GM21737 (cell line): ENCODE measurements around the gene PRPF31.
A peak's percentile ranks its signal among the peaks of the same experiment; 100 is the strongest.

Experiments
- ATAC-seq: cut with Tn5 transposase; IDR thresholded peaks from one replicate; pipeline ENCODE4 v1.9.1; 2021; ENCODE audit warnings: mild to moderate bottlenecking, moderate library complexity; ENCODE audit not compliant: unreplicated experiment

Gene PRPF31

GRCh38 chr19:54106716-54107115 lies 8.8 kb upstream of the PRPF31 start:
- no peak for ATAC-seq

- no peak for ATAC-seq
Observed at GRCh38 chr19:54107876-54108490, 7.6 kb upstream of the PRPF31 start.

- ATAC-seq, result no peak
Observed at GRCh38 chr19:54108496-54108895, 7.1 kb upstream of the PRPF31 start.

DNA sequence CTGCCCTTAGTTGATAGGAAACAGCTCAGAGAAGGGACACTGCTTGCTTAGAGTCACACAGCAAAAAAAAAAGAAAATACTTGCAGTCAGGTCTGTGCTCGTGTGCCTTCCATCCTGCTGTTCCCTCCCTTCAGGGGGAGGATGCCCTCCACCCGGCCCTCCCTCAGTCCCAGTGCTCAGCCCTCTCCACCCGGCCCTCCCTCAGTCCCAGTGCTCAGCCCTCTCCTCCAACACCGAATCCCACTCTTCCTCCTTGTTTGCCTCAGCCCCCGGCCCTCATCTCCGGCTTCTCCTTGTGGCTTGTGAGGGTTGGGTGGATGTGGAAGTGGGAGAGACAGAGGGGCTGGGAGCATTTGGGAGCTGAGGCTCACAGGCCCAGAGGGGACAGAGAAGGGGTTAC lies 5.9 kb upstream of the PRPF31 start:
- ATAC-seq, result no peak

GRCh38 chr19:54114340-54115108 lies 1.0 kb upstream of the PRPF31 start:
- ATAC-seq, result peak; percentile 33

DNA sequence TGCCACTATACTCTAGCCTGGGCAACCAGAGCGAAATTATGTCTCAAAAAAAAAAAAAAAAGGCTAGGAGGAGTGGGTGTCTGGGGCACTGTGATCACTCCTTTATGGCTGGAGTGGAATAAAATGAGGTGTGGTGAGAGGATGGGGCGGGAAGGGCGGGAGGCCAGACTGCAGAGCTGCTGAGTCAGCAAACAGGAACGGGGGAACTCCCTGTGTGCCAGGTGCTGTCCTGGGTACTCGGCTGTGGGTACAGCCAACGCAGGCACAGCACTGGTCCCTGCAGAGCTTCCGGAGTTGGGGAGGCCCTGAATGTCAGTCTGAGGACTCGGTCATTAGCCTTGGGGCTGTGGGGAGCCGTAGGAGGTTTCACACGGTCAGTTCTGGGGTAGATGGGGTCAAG lies 5.7 kb downstream of the PRPF31 start:
- no peak for ATAC-seq

DNA sequence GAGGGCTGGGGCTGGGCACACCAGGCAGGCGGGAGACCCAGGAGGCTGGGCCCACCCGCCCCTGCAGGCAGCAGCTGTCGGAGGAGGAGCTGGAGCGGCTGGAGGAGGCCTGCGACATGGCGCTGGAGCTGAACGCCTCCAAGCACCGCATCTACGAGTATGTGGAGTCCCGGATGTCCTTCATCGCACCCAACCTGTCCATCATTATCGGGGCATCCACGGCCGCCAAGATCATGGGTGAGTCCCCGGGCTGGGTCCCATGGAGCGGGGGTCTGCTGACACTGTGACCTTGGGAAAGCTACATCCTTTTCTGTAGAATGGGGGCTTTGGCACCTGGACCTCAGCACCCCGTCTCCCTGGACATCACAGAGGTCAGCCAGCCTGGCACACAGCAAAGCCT lies 8.1 kb downstream of the PRPF31 start:
- no peak for ATAC-seq

- no peak for ATAC-seq
Observed at GRCh38 chr19:54124393-54124792, 8.8 kb downstream of the PRPF31 start.

GRCh38 chr19:54125713-54126112 lies 10.2 kb downstream of the PRPF31 start:
- no peak for ATAC-seq

DNA sequence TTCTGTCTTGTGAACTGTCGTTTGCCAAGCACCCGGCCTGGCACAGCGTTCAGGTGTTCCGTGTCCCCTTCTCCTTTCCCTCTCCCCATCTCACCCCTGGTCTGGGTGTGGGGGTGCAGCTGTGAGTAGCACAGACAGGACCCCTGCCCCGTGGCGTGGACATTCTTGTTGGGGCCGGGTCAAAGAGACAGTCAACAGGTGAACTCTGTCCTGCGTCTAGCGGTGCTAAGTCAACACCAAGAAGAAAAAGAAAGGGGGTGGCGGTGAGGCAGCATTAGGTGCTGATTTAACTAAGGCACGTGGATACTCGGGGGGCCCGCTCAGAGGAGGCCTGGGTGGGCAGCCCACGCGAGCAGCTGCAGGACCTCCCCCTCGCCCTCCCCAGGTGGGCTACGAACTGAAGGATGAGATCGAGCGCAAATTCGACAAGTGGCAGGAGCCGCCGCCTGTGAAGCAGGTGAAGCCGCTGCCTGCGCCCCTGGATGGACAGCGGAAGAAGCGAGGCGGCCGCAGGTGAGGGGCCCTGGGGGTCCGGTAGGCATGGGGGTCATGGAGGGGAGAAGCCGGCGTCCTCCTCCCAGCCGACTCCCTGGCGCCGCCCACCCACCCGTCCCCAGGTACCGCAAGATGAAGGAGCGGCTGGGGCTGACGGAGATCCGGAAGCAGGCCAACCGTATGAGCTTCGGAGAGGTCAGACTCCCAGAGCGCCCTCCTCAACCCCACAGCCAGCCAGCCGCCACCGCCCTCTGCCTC lies 12.3 kb downstream of the PRPF31 start:
- no peak for ATAC-seq

DNA sequence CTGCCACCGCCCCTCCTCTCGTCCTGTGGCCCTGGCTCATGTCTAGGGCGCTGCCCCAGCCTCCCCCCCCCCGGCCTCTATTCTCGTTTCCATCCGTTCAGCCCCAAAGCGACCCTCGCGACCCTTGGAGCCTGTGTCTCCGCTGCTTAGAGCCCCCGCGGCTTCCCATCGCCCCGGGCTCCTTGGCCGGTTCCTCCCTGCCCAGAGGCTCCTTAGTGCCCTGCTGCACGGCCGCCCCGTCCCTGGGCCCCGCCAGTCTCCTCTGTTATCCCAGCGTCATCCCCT lies 12.8 kb downstream of the PRPF31 start:
- no peak for ATAC-seq

GRCh38 chr19:54128796-54129616 lies 13.5 kb downstream of the PRPF31 start:
- ATAC-seq, result no peak

DNA sequence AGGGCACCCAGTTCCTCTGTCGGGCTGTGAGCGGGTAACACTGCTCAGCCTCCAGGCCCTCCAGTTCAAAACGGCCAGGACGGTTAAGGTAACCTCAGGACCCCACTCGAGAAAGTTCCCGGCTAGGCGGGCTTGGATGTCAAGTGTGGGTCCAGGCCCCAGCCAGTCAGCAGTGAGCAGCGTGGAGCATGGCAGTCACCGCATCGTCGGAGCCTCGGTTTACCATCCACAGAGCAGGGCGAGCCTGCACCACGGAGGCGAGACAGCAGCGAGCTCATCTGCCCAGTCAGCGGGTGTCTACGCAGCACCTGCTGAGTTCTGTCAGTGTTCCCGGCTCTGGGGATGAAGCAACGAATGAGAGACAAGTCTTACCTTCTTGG lies 14.1 kb downstream of the PRPF31 start:
- ATAC-seq, result no peak

DNA sequence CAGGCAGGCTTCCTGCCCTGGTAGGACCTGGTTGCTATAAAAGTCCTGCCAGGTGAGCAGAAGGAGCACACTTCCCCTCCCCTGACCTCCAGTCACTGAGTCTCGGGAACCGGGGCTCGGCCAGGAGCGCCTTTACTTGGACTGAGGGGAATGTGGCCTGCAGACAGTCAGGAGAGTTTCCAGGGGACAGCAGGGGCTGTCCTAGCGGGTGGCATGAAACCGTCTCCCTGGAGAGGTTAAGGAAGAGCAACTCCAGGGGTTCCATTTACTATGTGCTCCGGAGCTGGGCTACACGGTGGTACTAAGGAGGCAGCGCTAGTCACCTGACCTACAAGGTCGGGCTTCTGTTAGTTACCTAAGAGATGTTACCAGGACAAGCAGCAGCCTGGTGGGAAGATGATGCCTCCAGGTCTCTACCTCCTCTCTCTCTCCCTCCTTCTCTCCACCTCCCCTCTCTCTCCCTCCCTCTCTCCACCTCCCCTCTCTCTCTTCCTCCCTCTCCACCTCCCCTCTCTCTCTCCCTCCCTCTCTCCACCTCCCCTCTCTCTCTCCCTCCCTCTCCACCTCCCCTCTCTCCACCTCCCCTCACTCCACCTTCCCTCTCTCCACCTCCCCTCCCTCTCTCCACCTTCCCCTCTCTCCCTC lies 17.9 kb downstream of the PRPF31 start:
- no peak for ATAC-seq

- no peak for ATAC-seq
Observed at GRCh38 chr19:54133957-54134590, 18.5 kb downstream of the PRPF31 start.

GRCh38 chr19:54136086-54136863 lies 20.7 kb downstream of the PRPF31 start:
- ATAC-seq, result peak; percentile 0

- peak; percentile 72 for ATAC-seq
Observed at GRCh38 chr19:54136864-54137698, 21.5 kb downstream of the PRPF31 start.

GRCh38 chr19:54137699-54138488 lies 22.3 kb downstream of the PRPF31 start, which contains the start of gene CNOT3:
Gene CNOT3, plus strand, starts transcription at chr19:54137762. Its CDS starts 5,217 bp downstream, at chr19:54142979.
- no peak for ATAC-seq
